Epithelial cell of proximal tubule (primary cell): Measurements from ENCODE around the gene R3HCC1L. TPM values are rescaled to one million over a fixed set of nuclear protein-coding genes. Genes with fewer than 3 reads are reported as not detected.

ENCODE experiments used
- DNase-seq: peaks from one replicate; pipeline ENCODE4 v3.0.0-alpha.2; 2011; ENCODE audit warnings: low read depth
- H3K4me3 ChIP-seq: 2 replicates; pipeline ENCODE4 v1.5.1; 2011; ENCODE audit warnings: low read depth, mild to moderate bottlenecking, low read length
- CTCF ChIP-seq: conservative IDR thresholded peaks from 2 replicates; pipeline ENCODE4 v1.5.1; 2012; ENCODE audit warnings: low read depth, mild to moderate bottlenecking, low read length
- total RNA-seq: library from RNA; depleted of rRNA; stranded (reverse); fragments of >200 nt; gene quantifications from 2 replicates; pipeline ENCODE4 v1.2.3, GENCODE V29; 2015

Gene R3HCC1L
- total RNA-seq, 1 donor from 2014 or later = 8.6 TPM

GRCh38 chr10:98292971-98293370, 158.5 kb downstream of the R3HCC1L start:
- no peak for DNase-seq
- TF ChIP-seq CTCF = no peak
- H3K4me3 ChIP-seq = no peak overlapping the region

GRCh38 chr10:98293550-98294269, 159.3 kb downstream of the R3HCC1L start:
- DNase-seq = no peak
- no peak for TF ChIP-seq CTCF
- H3K4me3 ChIP-seq = no peak overlapping the region

GRCh38 chr10:98294270-98294627, 159.8 kb downstream of the R3HCC1L start:
- H3K4me3 ChIP-seq = no peak overlapping the region
- no peak for DNase-seq
- no peak for TF ChIP-seq CTCF

Other genes starting within 250 kb of the R3HCC1L start
- gene CRTAC1, start 104.0 kb upstream of the R3HCC1L start, total RNA-seq = 0.06 TPM in 1 of 2 replicates, not detected in the other
- 5.4 and 6.1 TPM in 2 replicates for gene LOXL4, start 133.5 kb downstream of the R3HCC1L start, total RNA-seq